ENCODE measurements around the gene C22orf39.

C22orf39 gene

GRCh38 chr22:19456541-19456940 lies 9.0 kb upstream of the C22orf39 start:
- DNase-seq (ENCODE audit: extremely low spot score) = no peak
- TF ChIP-seq, protein P1, sequence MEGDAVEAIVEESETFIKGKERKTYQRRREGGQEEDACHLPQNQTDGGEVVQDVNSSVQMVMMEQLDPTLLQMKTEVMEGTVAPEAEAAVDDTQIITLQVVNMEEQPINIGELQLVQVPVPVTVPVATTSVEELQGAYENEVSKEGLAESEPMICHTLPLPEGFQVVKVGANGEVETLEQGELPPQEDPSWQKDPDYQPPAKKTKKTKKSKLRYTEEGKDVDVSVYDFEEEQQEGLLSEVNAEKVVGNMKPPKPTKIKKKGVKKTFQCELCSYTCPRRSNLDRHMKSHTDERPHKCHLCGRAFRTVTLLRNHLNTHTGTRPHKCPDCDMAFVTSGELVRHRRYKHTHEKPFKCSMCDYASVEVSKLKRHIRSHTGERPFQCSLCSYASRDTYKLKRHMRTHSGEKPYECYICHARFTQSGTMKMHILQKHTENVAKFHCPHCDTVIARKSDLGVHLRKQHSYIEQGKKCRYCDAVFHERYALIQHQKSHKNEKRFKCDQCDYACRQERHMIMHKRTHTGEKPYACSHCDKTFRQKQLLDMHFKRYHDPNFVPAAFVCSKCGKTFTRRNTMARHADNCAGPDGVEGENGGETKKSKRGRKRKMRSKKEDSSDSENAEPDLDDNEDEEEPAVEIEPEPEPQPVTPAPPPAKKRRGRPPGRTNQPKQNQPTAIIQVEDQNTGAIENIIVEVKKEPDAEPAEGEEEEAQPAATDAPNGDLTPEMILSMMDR (IDR thresholded peaks at IDR 0.05; ENCODE audit: control extremely low read depth, extremely low read depth, low read depth, missing control alignments) = no peak
- POLR2A ChIA-PET = no interaction called here
- CTCF ChIA-PET = interaction anchor here (1.3 kb wide), 1 partner anchor 52 kb away, joined by 3 read pairs; no protein-coding TSS in a partner anchor

DNA sequence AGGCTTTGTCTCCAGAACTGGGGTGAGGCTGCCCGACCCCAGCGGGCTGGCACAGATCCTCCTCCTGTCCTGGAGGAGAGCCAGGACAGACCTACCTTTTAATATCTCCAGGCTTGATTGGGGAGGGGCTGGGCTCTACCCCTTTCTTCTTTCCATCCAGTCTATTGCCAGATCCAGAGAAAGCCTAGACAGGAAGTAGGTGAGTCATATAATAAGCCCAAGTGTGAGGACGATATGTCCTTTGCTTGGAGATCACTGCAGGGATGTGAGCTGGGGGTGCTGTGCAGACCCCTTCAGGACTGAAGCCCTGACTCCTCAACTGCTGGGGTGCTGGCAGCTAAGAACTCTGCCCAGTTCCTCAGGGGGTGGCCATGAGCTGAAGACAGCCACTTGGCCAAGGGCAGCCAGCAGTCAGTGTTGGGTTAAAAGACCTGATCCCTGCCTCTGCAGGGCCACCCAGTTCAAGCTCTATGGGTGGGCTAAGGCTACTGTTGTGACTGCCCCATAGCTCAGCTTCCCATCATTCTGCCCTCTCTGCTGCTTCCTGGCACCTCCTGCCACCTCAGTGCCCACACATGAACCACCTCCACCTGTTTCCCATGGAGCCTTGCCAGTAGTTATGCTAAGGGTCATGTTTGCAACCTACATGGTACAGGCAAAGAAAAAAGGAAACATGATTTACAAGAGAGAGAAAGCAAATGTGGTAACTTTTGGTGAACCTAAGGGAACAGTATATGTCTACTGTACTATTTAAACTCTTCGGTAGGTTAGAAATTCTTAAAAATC lies 8.3 kb upstream of the C22orf39 start:
- TF ChIP-seq, protein P1 (IDR thresholded peaks at IDR 0.05; ENCODE audit: control extremely low read depth, extremely low read depth, low read depth, missing control alignments) = no peak
- ChIA-PET POLR2A (no interaction called here), CTCF (interaction anchor here (1.3 kb wide), 2 partner anchors 22 to 52 kb away, joined by 3 read pairs; no protein-coding TSS in a partner anchor)
- DNase-seq (ENCODE audit: extremely low spot score) = no peak

DNA sequence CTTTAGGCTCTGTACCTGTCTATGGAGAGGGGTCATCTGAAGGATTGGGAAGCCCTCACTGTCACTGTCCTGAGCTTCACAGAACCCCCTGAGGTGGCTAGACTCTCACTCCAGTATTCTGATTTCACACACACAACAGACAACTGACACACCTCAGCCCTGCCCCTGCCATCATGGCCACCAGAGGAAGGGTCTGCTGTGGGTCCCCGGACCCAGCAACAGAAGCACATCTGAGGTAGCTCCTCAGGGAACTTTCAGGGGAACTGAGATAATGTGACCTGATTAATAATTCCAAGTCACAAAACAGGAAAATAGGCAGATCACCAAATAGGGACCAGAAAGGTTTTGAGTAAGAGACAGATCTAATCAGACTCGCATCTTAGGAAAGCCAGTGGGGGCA lies 7.5 kb upstream of the C22orf39 start:
- ChIA-PET POLR2A (no interaction called here), CTCF (interaction anchor here (1.3 kb wide), 1 partner anchor 22 kb away, joined by 3 read pairs; no protein-coding TSS in a partner anchor)
- DNase-seq (ENCODE audit: extremely low spot score) = no peak
- TF ChIP-seq, protein P1 (IDR thresholded peaks at IDR 0.05; ENCODE audit: control extremely low read depth, extremely low read depth, low read depth, missing control alignments) = no peak

DNA sequence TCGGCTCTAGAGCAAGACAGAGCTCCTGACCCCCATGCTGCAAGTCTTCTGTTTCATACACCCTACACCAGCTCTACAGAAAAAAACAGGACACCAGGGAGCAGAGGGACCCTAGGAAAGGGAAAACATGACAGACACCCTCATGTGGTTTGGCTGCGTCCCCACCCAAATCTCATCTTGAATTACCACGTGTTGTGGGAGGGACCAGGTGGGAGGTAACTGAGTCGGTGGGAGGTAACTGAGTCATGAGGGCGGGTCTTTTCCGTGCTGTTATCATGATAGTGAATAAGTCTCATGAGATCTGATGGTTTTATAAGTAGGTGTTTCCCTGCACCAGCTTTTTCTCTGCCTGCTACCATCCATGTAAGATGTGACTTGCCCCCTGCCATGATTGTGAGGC lies 6.6 kb upstream of the C22orf39 start:
- DNase-seq (ENCODE audit: extremely low spot score) = no peak
- ChIA-PET POLR2A (no interaction called here), CTCF (interaction anchor here (0.8 to 1.8 kb wide), 3 partner anchors 10 to 23 kb away, joined by 3 to 5 read pairs (median 4); no protein-coding TSS in a partner anchor)
- TF ChIP-seq, protein P1 (IDR thresholded peaks at IDR 0.05; ENCODE audit: control extremely low read depth, extremely low read depth, low read depth, missing control alignments) = no peak

GRCh38 chr22:19453718-19454117 lies 6.2 kb upstream of the C22orf39 start:
- TF ChIP-seq, protein P1 (IDR thresholded peaks at IDR 0.05; ENCODE audit: control extremely low read depth, extremely low read depth, low read depth, missing control alignments) = no peak
- no peak for DNase-seq (ENCODE audit: extremely low spot score)
- CTCF ChIA-PET = interaction anchor here (0.8 to 1.8 kb wide), 3 partner anchors 10 to 24 kb away, joined by 3 to 5 read pairs (median 4); no protein-coding TSS in a partner anchor
- POLR2A ChIA-PET = no interaction called here

GRCh38 chr22:19451570-19451969 lies 4.1 kb upstream of the C22orf39 start:
- TF ChIP-seq, protein P1 (IDR thresholded peaks at IDR 0.05; ENCODE audit: control extremely low read depth, extremely low read depth, low read depth, missing control alignments) = no peak
- no peak for DNase-seq (ENCODE audit: extremely low spot score)
- POLR2A ChIA-PET = interaction anchor here (1.1 kb wide), 1 partner anchor 15 kb away, joined by 3 read pairs; no protein-coding TSS in a partner anchor
- CTCF ChIA-PET = interaction anchor here (1.3 to 1.4 kb wide), 2 partner anchors 15 to 26 kb away, joined by 3 to 4 read pairs; no protein-coding TSS in a partner anchor
